ENCODE measurements around the gene PARK7.

PARK7 gene

GRCh38 chr1:8025671-8026144 lies 64.2 kb downstream of the PARK7 start:
- peak; percentile 73 for DNase-seq

GRCh38 chr1:8026153-8026975 lies 64.9 kb downstream of the PARK7 start, which contains the start of gene ERRFI1:
TSS of gene ERRFI1 (minus strand) at chr1:8026309. CDS start at chr1:8015619, 10,690 bp downstream.
- DNase-seq = peak; percentile 99

DNA sequence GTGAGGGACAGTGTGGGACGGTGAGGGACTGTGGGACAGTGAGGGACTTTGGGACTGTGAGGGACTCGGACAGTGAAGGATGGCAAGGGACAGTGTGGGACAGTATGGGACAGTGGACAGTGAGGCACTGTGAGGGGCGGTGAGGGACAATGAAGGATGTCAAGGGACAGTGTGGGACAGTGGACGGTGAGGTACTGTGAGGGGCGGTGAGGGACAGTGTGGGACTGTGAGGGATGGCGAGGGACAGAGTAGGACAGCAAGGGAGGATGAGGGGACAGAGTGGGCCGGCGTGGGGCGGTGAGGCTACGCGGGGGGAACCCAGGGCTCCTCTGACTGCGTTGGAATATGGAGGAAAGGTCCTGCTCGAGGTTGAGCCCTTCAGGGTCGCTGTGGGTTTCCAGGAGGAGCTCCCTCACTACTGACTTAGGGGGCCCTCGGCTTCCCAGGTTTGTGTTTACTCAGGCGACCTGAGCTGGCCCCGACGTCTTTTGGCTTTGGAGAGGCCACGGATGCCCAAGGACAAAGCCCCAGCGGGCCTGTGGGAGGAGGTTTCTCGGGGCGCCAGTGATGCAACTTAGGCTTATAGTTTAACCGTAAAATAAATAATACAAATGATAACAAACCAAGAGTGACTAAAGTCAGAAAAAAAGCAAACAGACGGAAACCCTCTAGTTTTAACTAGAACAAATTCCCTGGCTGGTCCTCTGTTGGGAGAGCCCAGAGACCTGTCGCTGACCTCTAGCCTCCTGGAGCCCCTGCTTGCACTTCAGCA lies 65.7 kb downstream of the PARK7 start:
- DNase-seq = peak; percentile 51

- DNase-seq = no peak
Measured at GRCh38 chr1:8027748-8028570, 66.4 kb downstream of the PARK7 start.

GRCh38 chr1:8028571-8028910 lies 67.0 kb downstream of the PARK7 start:
- no peak for DNase-seq

DNA sequence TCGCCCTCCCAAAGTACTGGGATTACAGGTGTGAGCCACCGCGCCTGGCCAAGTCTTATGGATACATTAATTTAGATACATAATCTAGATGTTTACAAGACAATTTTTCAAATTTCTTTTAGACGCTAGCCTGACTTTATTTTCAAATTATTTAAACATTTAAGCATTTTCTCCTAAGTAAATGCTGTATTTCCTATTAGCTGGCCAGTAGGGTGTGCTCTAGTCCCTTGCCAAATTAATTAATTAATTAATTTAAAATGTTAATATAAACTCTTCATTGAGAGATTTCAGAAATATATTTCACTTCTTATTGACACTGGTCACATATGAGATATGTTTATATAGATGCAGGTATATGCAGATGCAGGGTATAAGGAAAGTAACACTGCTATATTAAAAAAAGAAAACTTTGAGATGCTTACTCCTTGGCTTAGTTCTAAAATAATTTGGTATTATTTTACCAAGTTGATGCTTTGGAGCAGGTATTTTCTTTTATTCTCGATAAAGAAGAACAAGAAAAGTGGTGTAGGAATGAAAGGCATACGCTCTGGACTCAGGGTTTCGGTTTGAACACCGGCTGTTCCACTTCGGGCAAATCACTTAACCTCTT lies 69.8 kb downstream of the PARK7 start:
- DNase-seq = no peak

DNA sequence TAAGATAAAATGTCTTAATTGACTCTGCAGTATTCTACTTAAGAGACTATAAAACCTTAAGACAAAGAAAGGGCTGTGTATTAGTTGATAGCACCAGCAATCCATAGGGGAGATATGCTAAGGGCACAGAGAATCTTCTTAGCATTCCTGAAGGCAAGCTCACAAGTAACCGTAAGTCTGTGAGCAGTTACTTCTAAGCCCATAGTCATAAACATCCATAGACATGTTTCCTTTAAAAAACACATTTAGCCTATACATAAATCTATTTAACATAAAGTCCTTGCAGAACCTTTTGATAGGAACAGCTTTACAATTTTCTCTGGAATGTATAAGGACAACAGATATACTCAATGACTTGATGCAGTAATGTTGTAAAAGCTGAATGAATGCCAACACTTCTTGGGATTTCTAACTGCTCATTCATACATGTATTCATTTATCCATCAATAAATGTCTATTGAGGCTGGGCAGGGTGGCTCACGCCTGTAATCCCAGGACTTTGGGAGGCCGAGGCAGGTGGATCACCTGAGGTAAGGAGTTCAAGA lies 70.9 kb downstream of the PARK7 start:
- DNase-seq = no peak

GRCh38 chr1:8033322-8033721 lies 71.8 kb downstream of the PARK7 start:
- no peak for DNase-seq
